ENCODE data around the gene TET2. TPM values are rescaled to one million over a fixed set of nuclear protein-coding genes. Genes with fewer than 3 reads are reported as not detected.

TET2 gene
- total RNA-seq, 1 experiment from 2014 or later = 3.4 TPM

- TF ChIP-seq ATF3 (CRISPR knock-in tag; conservative IDR thresholded peaks at IDR 0.05) (no peak), CTCF (IDR thresholded peaks at IDR 0.05) (no peak), SMAD4 (CRISPR knock-in tag; IDR thresholded peaks at IDR 0.05) (no peak), ERG (CRISPR knock-in tag; IDR thresholded peaks at IDR 0.05) (no peak)
Measured at GRCh38 chr4:105147016-105147552, 408 bp downstream of the TET2 start (continued).

- H3K27ac Mint-ChIP-seq = no peak overlapping the region
- CTCF ChIA-PET = interaction anchor here (0.6 to 1.4 kb wide), 3 partner anchors 12 to 326 kb away, joined by 3 to 5 read pairs (median 4); partner anchors contain the start of gene PPA2
- H3K27me3 Mint-ChIP-seq (ENCODE audit: low read depth) = peaks cover 85% of the 10 kb centered on the region
- no peaks in the 10 kb centered on the region for H3K36me3 Mint-ChIP-seq
- peak overlapping the region; percentile 91 for H3K4me3 Mint-ChIP-seq
- no peak for TF ChIP-seq HMGXB4 (CRISPR knock-in tag; IDR thresholded peaks at IDR 0.05)
- no peak for TF ChIP-seq ZBTB21 (CRISPR knock-in tag; IDR thresholded peaks at IDR 0.05; ENCODE audit: borderline replicate concordance)
- TF ChIP-seq GRHL2 (CRISPR knock-in tag; IDR thresholded peaks at IDR 0.05; ENCODE audit: insufficient replicate concordance, severe bottlenecking) = no peak
- TF ChIP-seq ZNF396 (CRISPR knock-in tag; IDR thresholded peaks at IDR 0.05; ENCODE audit: borderline replicate concordance) = no peak
- TF ChIP-seq ZBTB43 (CRISPR knock-in tag; IDR thresholded peaks at IDR 0.05) = no peak
- TF ChIP-seq FOXK1 (CRISPR knock-in tag; IDR thresholded peaks at IDR 0.05) = no peak
- TF ChIP-seq ESRRA (CRISPR knock-in tag; IDR thresholded peaks at IDR 0.05; ENCODE audit: borderline replicate concordance) = no peak
- TF ChIP-seq USF2 (CRISPR knock-in tag; IDR thresholded peaks at IDR 0.05) = no peak
- no peak for TF ChIP-seq NR2C2 (CRISPR knock-in tag; IDR thresholded peaks at IDR 0.05)
- TF ChIP-seq MYBL2 (CRISPR knock-in tag; IDR thresholded peaks at IDR 0.05) = no peak
- TF ChIP-seq ATF1 (CRISPR knock-in tag; IDR thresholded peaks at IDR 0.05) = no peak
- TF ChIP-seq EMX1 (CRISPR knock-in tag; IDR thresholded peaks at IDR 0.05) = no peak
- no peak for TF ChIP-seq NR3C1 (CRISPR knock-in tag; conservative IDR thresholded peaks at IDR 0.05; ENCODE audit: low read depth)
- TF ChIP-seq ZNF219 (CRISPR knock-in tag; IDR thresholded peaks at IDR 0.05; ENCODE audit: borderline replicate concordance) = no peak
- no peak for TF ChIP-seq GTF2I (CRISPR knock-in tag; conservative IDR thresholded peaks at IDR 0.05)
- H3K4me1 Mint-ChIP-seq = peaks cover 24% of the 10 kb centered on the region
- H3K9me3 Mint-ChIP-seq = no peaks in the 10 kb centered on the region
- POLR2A ChIA-PET = interaction anchor here (1.0 kb wide), 1 partner anchor 326 kb away, joined by 5 read pairs; the partner anchor contains the start of gene PPA2
- ATAC-seq (peak; percentile 9), DNase-seq (ENCODE audit: low spot score) (no peak)
Measured at GRCh38 chr4:105147553-105148161, 981 bp downstream of the TET2 start.

All from WTC11 (cell line).